ENCODE measurements around the gene FMN1.

GRCh38 chr15:32844118-32844711 is 350.3 kb downstream of the FMN1 start:
- peak; percentile 72; the same call in 1 of the 2 replicates for TF ChIP-seq CTCF (IDR thresholded peaks at IDR 0.05)
- TF ChIP-seq POLR2AphosphoS5 (IDR thresholded peaks at IDR 0.05; ENCODE audit: low read depth, low read length), result no peak
- TF ChIP-seq REST (IDR thresholded peaks at IDR 0.05; ENCODE audit: insufficient read depth in 1 of 2, low read depth in 2 of 2, low read length in 1 of 2), result no peak
